Activated CD4-positive, alpha-beta T cell treated with anti-CD3 and anti-CD28 coated beads for 36 hours (primary cell): ENCODE data around the gene MSI2. TPM values are rescaled to one million over a fixed set of nuclear protein-coding genes. Genes with fewer than 3 reads are reported as not detected.
A peak's percentile ranks its signal among the peaks of the same experiment; 100 is the strongest.

ENCODE experiments used
- ATAC-seq: fragments of 200-7000 bp; cut with Tn5 transposase; one replicate; pipeline ENCODE4 v1.10.0; 2021; ENCODE audit warnings: mild to moderate bottlenecking, moderate library complexity
- CTCF ChIA-PET: fragments of 350-600 bp; sonication (Branson Sonifier 250); formaldehyde crosslinking; loops from one replicate; lab custom pipeline; 2021; ENCODE audit warnings: antibody characterized with exemption; lab: Charles Lee
- POLR2A ChIA-PET: fragments of 350-600 bp; sonication (Branson Sonifier 250); formaldehyde crosslinking; loops from one replicate; lab custom pipeline; 2021; ENCODE audit warnings: antibody characterized with exemption, inconsistent platforms; lab: Charles Lee
- DNase-seq: peaks from one replicate; pipeline ENCODE4 v3.0.0-alpha.2; 2020
- H3K27ac Mint-ChIP-seq: one replicate; pipeline ENCODE4 v1.8.0; 2021; ENCODE audit warnings: mixed read lengths
- H3K27me3 Mint-ChIP-seq: one replicate; pipeline ENCODE4 v1.8.0; 2021; ENCODE audit warnings: mixed read lengths
- H3K36me3 Mint-ChIP-seq: one replicate; pipeline ENCODE4 v1.8.0; 2021; ENCODE audit warnings: low read depth, mixed read lengths
- H3K4me1 Mint-ChIP-seq: one replicate; pipeline ENCODE4 v1.8.0; 2021; ENCODE audit warnings: mixed read lengths
- H3K4me3 Mint-ChIP-seq: one replicate; pipeline ENCODE4 v1.8.0; 2021; ENCODE audit warnings: mild to moderate bottlenecking, moderate library complexity, mixed read lengths
- H3K9me3 Mint-ChIP-seq: one replicate; pipeline ENCODE4 v1.8.0; 2021; ENCODE audit warnings: low read depth, mixed read lengths
- intact Hi-C, 2 experiments: fragments of 100-400 bp; cut with DNase I in 1 of 2; cut with micrococcal nuclease in 1 of 2; formaldehyde crosslinking; loops; one replicate each; pipeline versions ENCODE4 v1.14.2 to v1.15.1; 2022 to 2024; cut with DNase I, micrococcal nuclease
- total RNA-seq, 2 experiments: library from RNA; stranded (reverse); gene quantifications; one replicate each; pipeline ENCODE4 v1.2.3, GENCODE V29; 2021

Gene MSI2
- total RNA-seq, 2 experiments from 2014 or later = 55.3 to 57.2 TPM

GRCh38 chr17:57406131-57406980 is 150.0 kb downstream of the MSI2 start:
- intact Hi-C loops = loop anchor here in 1 of 2 experiments (5.0 kb wide), 2 partner anchors 36 to 49 kb away; no protein-coding TSS in a partner anchor

GRCh38 chr17:57406981-57407286 is 150.6 kb downstream of the MSI2 start:
- intact Hi-C loops = loop anchor here in 1 of 2 experiments (5.0 kb wide), 2 partner anchors 35 to 50 kb away; no protein-coding TSS in a partner anchor
- no peaks in the 10 kb centered on the region for H3K27me3 Mint-ChIP-seq
- peak overlapping the region; percentile 71 for H3K27ac Mint-ChIP-seq
- ChIA-PET CTCF (interaction anchor here (0.6 to 7.0 kb wide), 9 partner anchors 12 to 372 kb away, joined by 3 to 30 read pairs (median 4); no protein-coding TSS in a partner anchor), POLR2A (interaction anchor here (0.6 to 0.8 kb wide), 3 partner anchors 24 to 600 kb away, joined by 3 to 5 read pairs (median 4); no protein-coding TSS in a partner anchor)
- no peak for ATAC-seq
- no peaks in the 10 kb centered on the region for H3K9me3 Mint-ChIP-seq
- DNase-seq = peak; percentile 35
- peaks cover 6% of the 10 kb centered on the region for H3K36me3 Mint-ChIP-seq
- H3K4me3 Mint-ChIP-seq = no peak overlapping the region
- H3K4me1 Mint-ChIP-seq = peaks cover 40% of the 10 kb centered on the region

More at GRCh38 chr17:57406131-57406980, 150.0 kb downstream of the MSI2 start:
- CTCF ChIA-PET = interaction anchor here (0.6 to 7.0 kb wide), 9 partner anchors 13 to 373 kb away, joined by 3 to 30 read pairs (median 4); no protein-coding TSS in a partner anchor
- ATAC-seq (no peak), DNase-seq (peak; percentile 15)
- POLR2A ChIA-PET = interaction anchor here (0.6 to 0.8 kb wide), 2 partner anchors 25 to 600 kb away, joined by 3 to 4 read pairs; no protein-coding TSS in a partner anchor
- Mint-ChIP-seq H3K4me3 (no peak overlapping the region), H3K27ac (peak overlapping the region; percentile 71), H3K4me1 (peaks cover 40% of the 10 kb centered on the region), H3K9me3 (no peaks in the 10 kb centered on the region), H3K27me3 (no peaks in the 10 kb centered on the region), H3K36me3 (peaks cover 9% of the 10 kb centered on the region)

- ATAC-seq (peak; percentile 57), DNase-seq (no peak)
- CTCF ChIA-PET = interaction anchor here (0.7 to 7.0 kb wide), 7 partner anchors 16 to 315 kb away, joined by 3 to 30 read pairs (median 4); no protein-coding TSS in a partner anchor
- H3K9me3 Mint-ChIP-seq = no peaks in the 10 kb centered on the region
- peaks cover 40% of the 10 kb centered on the region for H3K4me1 Mint-ChIP-seq
- no peak overlapping the region for H3K4me3 Mint-ChIP-seq
- H3K36me3 Mint-ChIP-seq = peaks cover 6% of the 10 kb centered on the region
- intact Hi-C loops = loop anchor here in 1 of 2 experiments (5.0 kb wide), 2 partner anchors 35 to 50 kb away; no protein-coding TSS in a partner anchor
- H3K27ac Mint-ChIP-seq = peak overlapping the region; percentile 71
- no peaks in the 10 kb centered on the region for H3K27me3 Mint-ChIP-seq
- POLR2A ChIA-PET = interaction anchor here (0.6 to 0.8 kb wide), 2 partner anchors 24 to 150 kb away, joined by 3 to 5 read pairs; no protein-coding TSS in a partner anchor
These were observed 151.2 kb downstream of the MSI2 start for GRCh38 chr17:57407287-57408070.

GRCh38 chr17:57408071-57408811 is 151.9 kb downstream of the MSI2 start:
- Mint-ChIP-seq H3K9me3 (no peaks in the 10 kb centered on the region), H3K36me3 (peaks cover 6% of the 10 kb centered on the region)
- CTCF ChIA-PET = interaction anchor here (0.7 to 7.0 kb wide), 6 partner anchors 17 to 316 kb away, joined by 3 to 30 read pairs (median 4); no protein-coding TSS in a partner anchor

GRCh38 chr17:57410169-57410568 is 153.8 kb downstream of the MSI2 start:
- POLR2A ChIA-PET = no interaction called here
- H3K27me3 Mint-ChIP-seq = no peaks in the 10 kb centered on the region
- H3K36me3 Mint-ChIP-seq = peaks cover 12% of the 10 kb centered on the region
- intact Hi-C loops = no loop called here
- no peak overlapping the region for H3K4me3 Mint-ChIP-seq
- no peak overlapping the region for H3K27ac Mint-ChIP-seq
- CTCF ChIA-PET = no interaction called here
- ATAC-seq = no peak
- peaks cover 40% of the 10 kb centered on the region for H3K4me1 Mint-ChIP-seq
- DNase-seq = no peak
- no peaks in the 10 kb centered on the region for H3K9me3 Mint-ChIP-seq

More at GRCh38 chr17:57408071-57408811, 151.9 kb downstream of the MSI2 start:
- Mint-ChIP-seq H3K27ac (peak overlapping the region; percentile 44), H3K4me3 (peak overlapping the region; percentile 7), H3K27me3 (no peaks in the 10 kb centered on the region), H3K4me1 (peaks cover 40% of the 10 kb centered on the region)
- peak; percentile 72 for DNase-seq
- peak; percentile 82 for ATAC-seq
- intact Hi-C loops = loop anchor here in 1 of 2 experiments (5.0 kb wide), 2 partner anchors 34 to 51 kb away; no protein-coding TSS in a partner anchor
- POLR2A ChIA-PET = no interaction called here

GRCh38 chr17:57412520-57413096 is 156.3 kb downstream of the MSI2 start:
- DNase-seq (no peak), ATAC-seq (no peak)
- Mint-ChIP-seq H3K9me3 (no peaks in the 10 kb centered on the region), H3K4me3 (no peak overlapping the region), H3K27me3 (no peaks in the 10 kb centered on the region), H3K27ac (no peak overlapping the region), H3K4me1 (peaks cover 21% of the 10 kb centered on the region), H3K36me3 (peaks cover 13% of the 10 kb centered on the region)
- intact Hi-C loops = no loop called here
- CTCF ChIA-PET = no interaction called here
- POLR2A ChIA-PET = no interaction called here

- Mint-ChIP-seq H3K9me3 (no peaks in the 10 kb centered on the region), H3K27ac (no peak overlapping the region), H3K4me3 (no peak overlapping the region), H3K36me3 (peaks cover 13% of the 10 kb centered on the region), H3K27me3 (no peaks in the 10 kb centered on the region), H3K4me1 (peaks cover 14% of the 10 kb centered on the region)
- intact Hi-C loops = no loop called here
- DNase-seq = no peak
- ATAC-seq = no peak
- CTCF ChIA-PET = interaction anchor here (1.6 kb wide), 1 partner anchor 171 kb away, joined by 5 read pairs; no protein-coding TSS in a partner anchor
- POLR2A ChIA-PET = no interaction called here
These were observed 157.7 kb downstream of the MSI2 start for GRCh38 chr17:57413848-57414651.

- H3K36me3 Mint-ChIP-seq = peaks cover 17% of the 10 kb centered on the region
- no peak for ATAC-seq
- H3K9me3 Mint-ChIP-seq = no peaks in the 10 kb centered on the region
- intact Hi-C loops = no loop called here
- no peak overlapping the region for H3K27ac Mint-ChIP-seq
- ChIA-PET POLR2A (no interaction called here), CTCF (interaction anchor here (0.6 to 1.6 kb wide), 2 partner anchors 173 to 267 kb away, joined by 4 to 5 read pairs; no protein-coding TSS in a partner anchor)
- peaks cover 14% of the 10 kb centered on the region for H3K4me1 Mint-ChIP-seq
- no peak for DNase-seq
- no peak overlapping the region for H3K4me3 Mint-ChIP-seq
- no peaks in the 10 kb centered on the region for H3K27me3 Mint-ChIP-seq
These were observed 159.5 kb downstream of the MSI2 start for GRCh38 chr17:57415751-57416207.

- intact Hi-C loops = no loop called here
- H3K4me1 Mint-ChIP-seq = peaks cover 14% of the 10 kb centered on the region
- no peaks in the 10 kb centered on the region for H3K9me3 Mint-ChIP-seq
- no peak overlapping the region for H3K27ac Mint-ChIP-seq
- ChIA-PET POLR2A (no interaction called here), CTCF (interaction anchor here (0.6 kb wide), 1 partner anchor 266 kb away, joined by 4 read pairs; no protein-coding TSS in a partner anchor)
- no peak overlapping the region for H3K4me3 Mint-ChIP-seq
- no peak for ATAC-seq
- peaks cover 17% of the 10 kb centered on the region for H3K36me3 Mint-ChIP-seq
- DNase-seq = no peak
- H3K27me3 Mint-ChIP-seq = no peaks in the 10 kb centered on the region
These were observed 160.0 kb downstream of the MSI2 start for GRCh38 chr17:57416369-57416768.
